HT-29 (cell line): Measurements from ENCODE around the gene KIF13A. TPM values are rescaled to one million over a fixed set of nuclear protein-coding genes. Genes with fewer than 3 reads are reported as not detected.
"Not testable (repeated sequence)": the region's sequence is repeated elsewhere in the genome, so short reads cannot be mapped to it uniquely, and the experiment has no call there.

Source experiments
- DNase-seq: peaks from one replicate; pipeline ENCODE4 v3.0.0-alpha.2; 2015; ENCODE audit warnings: low spot score
- total RNA-seq: library from RNA; depleted of rRNA; stranded (reverse); fragments of >200 nt; shearing (Covaris generic); gene quantifications from 2 replicates; pipeline ENCODE4 v1.2.3, GENCODE V29; 2014

KIF13A gene
- total RNA-seq, 1 experiment from 2014 or later, result 24.4 TPM

- DNase-seq, result peak; percentile 73
These were observed 55.0 kb downstream of the KIF13A start for GRCh38 chr6:17932330-17932852.

GRCh38 chr6:17931227-17931626 is 56.2 kb downstream of the KIF13A start:
- no peak for DNase-seq

GRCh38 chr6:17930321-17930993 is 57.0 kb downstream of the KIF13A start:
- DNase-seq, result no peak

- no peak for DNase-seq
These were observed 58.7 kb downstream of the KIF13A start for GRCh38 chr6:17928514-17929430.

- DNase-seq, result no peak
These were observed 59.7 kb downstream of the KIF13A start for GRCh38 chr6:17927705-17928104.

- DNase-seq, result no peak
These were observed 64.0 kb downstream of the KIF13A start for GRCh38 chr6:17923401-17923863.

- no peak for DNase-seq
These were observed 66.0 kb downstream of the KIF13A start for GRCh38 chr6:17921454-17921853.

GRCh38 chr6:17919496-17919895 is 67.9 kb downstream of the KIF13A start:
- DNase-seq, result no peak

- DNase-seq, result no peak
These were observed 69.3 kb downstream of the KIF13A start for GRCh38 chr6:17917837-17918763.

GRCh38 chr6:17914651-17915050 is 72.8 kb downstream of the KIF13A start:
- no peak for DNase-seq

- no peak for DNase-seq
These were observed 74.9 kb downstream of the KIF13A start for GRCh38 chr6:17912521-17912920.

- not testable (repeated sequence) for DNase-seq
These were observed 75.8 kb downstream of the KIF13A start for GRCh38 chr6:17911656-17912055.

GRCh38 chr6:17910189-17910588 is 77.2 kb downstream of the KIF13A start:
- no peak for DNase-seq

- no peak for DNase-seq
These were observed 78.6 kb downstream of the KIF13A start for GRCh38 chr6:17908831-17909230.

- DNase-seq, result peak; percentile 29
These were observed 79.8 kb downstream of the KIF13A start for GRCh38 chr6:17907406-17908229.

GRCh38 chr6:17905611-17906592 is 81.5 kb downstream of the KIF13A start:
- no peak for DNase-seq

- DNase-seq, result no peak
These were observed 82.8 kb downstream of the KIF13A start for GRCh38 chr6:17904491-17905120.

GRCh38 chr6:17902974-17903373 is 84.5 kb downstream of the KIF13A start:
- DNase-seq, result no peak

GRCh38 chr6:17901493-17901892 is 85.9 kb downstream of the KIF13A start:
- no peak for DNase-seq
